ENCODE results near the gene TMEM9.

Gene TMEM9

GRCh38 chr1:201156346-201156745 lies 2.1 kb upstream of the TMEM9 start:
- Histone ChIP-seq H3K36me3 (ENCODE audit: control insufficient read depth, insufficient read depth, low read length) (peaks cover 8% of the 10 kb centered on the region), H3K4me3 (ENCODE audit: low read depth, low read length) (no peak overlapping the region), H3K9ac (ENCODE audit: low read depth, low read length) (no peak overlapping the region), H3K27me3 (ENCODE audit: control insufficient read depth, insufficient read depth, low read length) (peaks cover 2% of the 10 kb centered on the region), H3K9me3 (ENCODE audit: control insufficient read depth, insufficient read depth, low read length) (no peaks in the 10 kb centered on the region), H3K4me1 (ENCODE audit: control insufficient read depth, insufficient read depth, low read length) (peaks cover 12% of the 10 kb centered on the region)

- Histone ChIP-seq H3K9me3 (ENCODE audit: control insufficient read depth, insufficient read depth, low read length) (no peaks in the 10 kb centered on the region), H3K4me1 (ENCODE audit: control insufficient read depth, insufficient read depth, low read length) (peaks cover 12% of the 10 kb centered on the region), H3K36me3 (ENCODE audit: control insufficient read depth, insufficient read depth, low read length) (peaks cover 18% of the 10 kb centered on the region), H3K4me3 (ENCODE audit: low read depth, low read length) (no peak overlapping the region), H3K27me3 (ENCODE audit: control insufficient read depth, insufficient read depth, low read length) (peaks cover 2% of the 10 kb centered on the region), H3K9ac (ENCODE audit: low read depth, low read length) (no peak overlapping the region)
These were observed 1.1 kb upstream of the TMEM9 start for GRCh38 chr1:201155354-201155753.

GRCh38 chr1:201153474-201154388 lies 543 bp downstream of the TMEM9 start:
- Histone ChIP-seq H3K9ac (ENCODE audit: low read depth, low read length) (peak overlapping the region; percentile 93), H3K27me3 (ENCODE audit: control insufficient read depth, insufficient read depth, low read length) (peaks cover 2% of the 10 kb centered on the region), H3K9me3 (ENCODE audit: control insufficient read depth, insufficient read depth, low read length) (no peaks in the 10 kb centered on the region), H3K36me3 (ENCODE audit: control insufficient read depth, insufficient read depth, low read length) (peaks cover 26% of the 10 kb centered on the region), H3K4me3 (ENCODE audit: low read depth, low read length) (peak overlapping the region; percentile 95), H3K4me1 (ENCODE audit: control insufficient read depth, insufficient read depth, low read length) (peaks cover 12% of the 10 kb centered on the region)

GRCh38 chr1:201149400-201149799 lies 4.9 kb downstream of the TMEM9 start:
- peaks cover 58% of the 10 kb centered on the region for H3K36me3 ChIP-seq (ENCODE audit: control insufficient read depth, insufficient read depth, low read length)
- no peaks in the 10 kb centered on the region for H3K9me3 ChIP-seq (ENCODE audit: control insufficient read depth, insufficient read depth, low read length)
- H3K27me3 ChIP-seq (ENCODE audit: control insufficient read depth, insufficient read depth, low read length) = no peaks in the 10 kb centered on the region
- no peak overlapping the region for H3K4me3 ChIP-seq (ENCODE audit: low read depth, low read length)
- peaks cover 6% of the 10 kb centered on the region for H3K4me1 ChIP-seq (ENCODE audit: control insufficient read depth, insufficient read depth, low read length)
- H3K9ac ChIP-seq (ENCODE audit: low read depth, low read length) = no peak overlapping the region

GRCh38 chr1:201147396-201148015 lies 6.8 kb downstream of the TMEM9 start:
- H3K9me3 ChIP-seq (ENCODE audit: control insufficient read depth, insufficient read depth, low read length) = no peaks in the 10 kb centered on the region
- no peaks in the 10 kb centered on the region for H3K27me3 ChIP-seq (ENCODE audit: control insufficient read depth, insufficient read depth, low read length)
- H3K4me3 ChIP-seq (ENCODE audit: low read depth, low read length) = no peak overlapping the region
- H3K4me1 ChIP-seq (ENCODE audit: control insufficient read depth, insufficient read depth, low read length) = no peaks in the 10 kb centered on the region
- no peak overlapping the region for H3K9ac ChIP-seq (ENCODE audit: low read depth, low read length)
- H3K36me3 ChIP-seq (ENCODE audit: control insufficient read depth, insufficient read depth, low read length) = peaks cover 77% of the 10 kb centered on the region

GRCh38 chr1:201146626-201147390 lies 7.5 kb downstream of the TMEM9 start:
- H3K9me3 ChIP-seq (ENCODE audit: control insufficient read depth, insufficient read depth, low read length) = no peaks in the 10 kb centered on the region
- no peaks in the 10 kb centered on the region for H3K27me3 ChIP-seq (ENCODE audit: control insufficient read depth, insufficient read depth, low read length)
- H3K4me3 ChIP-seq (ENCODE audit: low read depth, low read length) = no peak overlapping the region
- H3K36me3 ChIP-seq (ENCODE audit: control insufficient read depth, insufficient read depth, low read length) = peaks cover 80% of the 10 kb centered on the region
- no peak overlapping the region for H3K9ac ChIP-seq (ENCODE audit: low read depth, low read length)
- H3K4me1 ChIP-seq (ENCODE audit: control insufficient read depth, insufficient read depth, low read length) = no peaks in the 10 kb centered on the region

GRCh38 chr1:201145816-201146215 lies 8.5 kb downstream of the TMEM9 start:
- H3K9ac ChIP-seq (ENCODE audit: low read depth, low read length) = no peak overlapping the region
- H3K4me3 ChIP-seq (ENCODE audit: low read depth, low read length) = no peak overlapping the region
- H3K36me3 ChIP-seq (ENCODE audit: control insufficient read depth, insufficient read depth, low read length) = peaks cover 80% of the 10 kb centered on the region
- no peaks in the 10 kb centered on the region for H3K4me1 ChIP-seq (ENCODE audit: control insufficient read depth, insufficient read depth, low read length)
- no peaks in the 10 kb centered on the region for H3K27me3 ChIP-seq (ENCODE audit: control insufficient read depth, insufficient read depth, low read length)
- no peaks in the 10 kb centered on the region for H3K9me3 ChIP-seq (ENCODE audit: control insufficient read depth, insufficient read depth, low read length)

- Histone ChIP-seq H3K9me3 (ENCODE audit: control insufficient read depth, insufficient read depth, low read length) (no peaks in the 10 kb centered on the region), H3K36me3 (ENCODE audit: control insufficient read depth, insufficient read depth, low read length) (peaks cover 82% of the 10 kb centered on the region), H3K4me3 (ENCODE audit: low read depth, low read length) (no peak overlapping the region), H3K4me1 (ENCODE audit: control insufficient read depth, insufficient read depth, low read length) (no peaks in the 10 kb centered on the region), H3K9ac (ENCODE audit: low read depth, low read length) (no peak overlapping the region), H3K27me3 (ENCODE audit: control insufficient read depth, insufficient read depth, low read length) (no peaks in the 10 kb centered on the region)
These were observed 9.1 kb downstream of the TMEM9 start for GRCh38 chr1:201145132-201145531.

- no peaks in the 10 kb centered on the region for H3K9me3 ChIP-seq (ENCODE audit: control insufficient read depth, insufficient read depth, low read length)
- H3K4me1 ChIP-seq (ENCODE audit: control insufficient read depth, insufficient read depth, low read length) = no peaks in the 10 kb centered on the region
- no peak overlapping the region for H3K4me3 ChIP-seq (ENCODE audit: low read depth, low read length)
- H3K9ac ChIP-seq (ENCODE audit: low read depth, low read length) = no peak overlapping the region
- no peaks in the 10 kb centered on the region for H3K27me3 ChIP-seq (ENCODE audit: control insufficient read depth, insufficient read depth, low read length)
- H3K36me3 ChIP-seq (ENCODE audit: control insufficient read depth, insufficient read depth, low read length) = peaks cover 85% of the 10 kb centered on the region
These were observed 9.6 kb downstream of the TMEM9 start for GRCh38 chr1:201144701-201145100.

- Histone ChIP-seq H3K4me1 (ENCODE audit: control insufficient read depth, insufficient read depth, low read length) (no peaks in the 10 kb centered on the region), H3K9ac (ENCODE audit: low read depth, low read length) (no peak overlapping the region), H3K4me3 (ENCODE audit: low read depth, low read length) (no peak overlapping the region), H3K9me3 (ENCODE audit: control insufficient read depth, insufficient read depth, low read length) (no peaks in the 10 kb centered on the region), H3K27me3 (ENCODE audit: control insufficient read depth, insufficient read depth, low read length) (no peaks in the 10 kb centered on the region), H3K36me3 (ENCODE audit: control insufficient read depth, insufficient read depth, low read length) (peaks cover 88% of the 10 kb centered on the region)
These were observed 10.3 kb downstream of the TMEM9 start for GRCh38 chr1:201143726-201144635.
